Right lobe of liver (tissue), 6 donors: Measurements from ENCODE around the gene NEK2. TPM values are rescaled to one million over a fixed set of nuclear protein-coding genes. Genes with fewer than 3 reads are reported as not detected.

Experiments used
- ATAC-seq, 4 donors: fragments of 200-7000 bp; cut with Tn5 transposase; one replicate each; pipeline ENCODE4 v1.9.1; 2020; ENCODE audit warnings: mild to moderate bottlenecking in 4 of 4, moderate library complexity in 4 of 4
- DNase-seq, 3 donors: peaks; one replicate each; pipeline ENCODE4 v3.0.0-alpha.2; 2020
- H3K27ac ChIP-seq, 3 donors: fragments of 200-600 bp; one replicate each; pipeline ENCODE4 v1.8.0; 2022
- H3K27me3 ChIP-seq, 2 donors: fragments of 200-600 bp; one replicate each; pipeline ENCODE4 v1.8.0; 2022
- H3K36me3 ChIP-seq, 4 donors: fragments of 200-600 bp; sonication (generic) in 1 of 4; one replicate each; pipeline versions ENCODE4 v1.5.1 to v1.8.0; 2017 to 2022; ENCODE audit warnings: control low read depth in 1 of 4
- H3K4me1 ChIP-seq, 4 donors: fragments of 200-600 bp; sonication (generic) in 1 of 4; one replicate each; pipeline versions ENCODE4 v1.5.1 to v1.8.0; 2017 to 2022; ENCODE audit warnings: control low read depth in 1 of 4
- H3K4me3 ChIP-seq, 3 donors: fragments of 200-600 bp; one replicate each; pipeline ENCODE4 v1.8.0; 2022
- H3K9me3 ChIP-seq, 4 donors: fragments of 200-600 bp; sonication (generic) in 1 of 4; one replicate each; pipeline versions ENCODE4 v1.5.1 to v1.8.0; 2017 to 2022; ENCODE audit warnings: control low read depth in 1 of 4
- CTCF ChIP-seq, 4 donors: fragments of 200-600 bp in 3 of 4; fragments of 450-650 bp in 1 of 4; IDR thresholded peaks; one replicate each; pipeline versions ENCODE4 v1.5.1 to v1.8.0; 2016 to 2022; ENCODE audit warnings: antibody characterized with exemption in 4 of 4, mild to moderate bottlenecking in 2 of 4
- POLR2A ChIP-seq: fragments of 450-650 bp; IDR thresholded peaks from one replicate; pipeline ENCODE4 v1.6.1; 2017; ENCODE audit warnings: antibody characterized with exemption, mild to moderate bottlenecking
- WGBS: methylation state at CpG from one replicate; pipeline ENCODE4 v1.1.6; 2018; ENCODE audit warnings: low coverage, low lambda C conversion rate; ENCODE audit not compliant: insufficient coverage; ENCODE audit errors: missing lambda C conversion rate; 5-methylcytosine and 5-hydroxymethylcytosine counted together
- intact Hi-C, 2 donors: fragments of 100-400 bp; cut with DNase I; formaldehyde crosslinking; loops; one replicate each; pipeline versions ENCODE4 v1.11.2 to v1.14.1; 2022
- total RNA-seq, 6 experiments: library from RNA; depleted of rRNA in 2 of 6; stranded (reverse); fragments of >200 nt in 2 of 6; fragmentation: NEBNext Ultra II Directional in 3 of 6; extraction: Animal tissue kit (Norgen Biotek cat#: 25700) in 3 of 6; gene quantifications; one replicate each; pipeline versions ENCODE4 v1.1.0 to v1.2.4, GENCODE V29; 2016 to 2023
- donor health status: DM: no; HTN: yes; CAD: no.
- donor health status: DM: no; HTN: no; CAD: no.
- donor health status: DM: no; HTN: no; CAD: no.
- donor health status: DM: no; HTN: yes; CAD: no.
- donor health status: DM: no; HTN: yes; CAD: no.

Gene NEK2
- total RNA-seq, 6 experiments from 2014 or later: 0.22 to 0.80 (median 0.50) TPM; not detected in 1

GRCh38 chr1:211654838-211655787, 20.3 kb downstream of the NEK2 start:
- Histone ChIP-seq H3K27me3 (no peaks in the 10 kb centered on the region), H3K4me3 (peak overlapping the region in 1 of 3 donors; percentile 29), H3K4me1 (peaks cover 0 to 3% (median 0%) of the 10 kb centered on the region in 4 donors), H3K36me3 (no peaks in the 10 kb centered on the region), H3K9me3 (no peaks in the 10 kb centered on the region), H3K27ac (no peak overlapping the region)
- 36% methylated on average over 19 of the region's 27 CpGs for WGBS
- TF ChIP-seq POLR2A (no peak), CTCF (IDR thresholded peaks at IDR 0.05) (peak; percentile 89 to 99 (median 93))
- ATAC-seq: peak; percentile 95 to 98 (median 97)
- intact Hi-C loops: loop anchor here in 1 of 2 donors (10.0 kb wide), 1 partner anchor 330 kb away; the partner anchor contains the start of gene TRAF5
- peak; percentile 86 to 90 (median 88) for DNase-seq

DNA sequence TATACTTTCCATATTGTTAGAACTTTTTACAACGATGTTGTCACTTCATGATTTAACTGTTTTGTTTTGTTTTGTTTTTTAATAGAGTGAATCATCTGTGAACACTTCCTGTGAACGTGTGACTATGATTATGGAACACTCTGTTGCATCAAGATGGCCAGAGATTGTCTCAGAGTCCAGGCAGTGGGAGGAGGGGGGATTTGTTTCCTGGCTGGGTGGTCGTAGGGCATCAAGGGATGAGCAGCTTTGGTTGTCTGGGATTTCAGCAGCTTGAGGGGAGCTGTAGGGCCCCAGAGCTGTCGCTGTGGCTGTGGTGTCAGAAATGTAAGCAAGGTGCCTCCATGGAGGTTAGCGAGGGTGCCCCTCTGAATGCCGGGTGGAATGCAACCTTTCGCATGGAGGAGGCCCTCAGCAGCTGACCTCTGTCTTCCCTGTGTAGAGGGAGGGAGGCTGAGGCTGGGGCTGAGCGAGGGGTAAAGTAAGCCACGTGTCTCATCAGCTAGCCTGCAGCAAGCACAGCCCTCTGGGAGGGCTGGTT, 21.4 kb downstream of the NEK2 start:
- ATAC-seq: peak in 1 of 4 donors; percentile 21
- Histone ChIP-seq H3K27me3 (no peaks in the 10 kb centered on the region), H3K4me3 (no peak overlapping the region), H3K4me1 (peaks cover 0 to 3% (median 0%) of the 10 kb centered on the region in 4 donors), H3K9me3 (no peaks in the 10 kb centered on the region), H3K36me3 (no peaks in the 10 kb centered on the region), H3K27ac (no peak overlapping the region)
- peak in 1 of 3 donors; percentile 31 for DNase-seq
- TF ChIP-seq CTCF (IDR thresholded peaks at IDR 0.05): no peak
- no peak for TF ChIP-seq POLR2A
- intact Hi-C loops: loop anchor here in 1 of 2 donors (10.0 kb wide), 1 partner anchor 329 kb away; the partner anchor contains the start of gene TRAF5
- WGBS: 39% methylated on average over 5 of the region's 9 CpGs

- 69% methylated on average over 4 of the region's 4 CpGs for WGBS
- no peaks in the 10 kb centered on the region for H3K27me3 ChIP-seq
- H3K27ac ChIP-seq: no peak overlapping the region
Observed at GRCh38 chr1:211653293-211653692, 22.1 kb downstream of the NEK2 start.

More at GRCh38 chr1:211653293-211653692, 22.1 kb downstream of the NEK2 start:
- intact Hi-C loops: loop anchor here in 1 of 2 donors (10.0 kb wide), 1 partner anchor 328 kb away; the partner anchor contains the start of gene TRAF5
- H3K36me3 ChIP-seq: no peaks in the 10 kb centered on the region
- DNase-seq: peak in 1 of 3 donors; percentile 57
- no peak overlapping the region for H3K4me3 ChIP-seq
- no peaks in the 10 kb centered on the region for H3K9me3 ChIP-seq
- H3K4me1 ChIP-seq: peaks cover 0 to 6% (median 0%) of the 10 kb centered on the region in 4 donors
- ATAC-seq: peak in 1 of 4 donors; percentile 10
- no peak for TF ChIP-seq POLR2A
- TF ChIP-seq CTCF (IDR thresholded peaks at IDR 0.05): no peak
